Activated CD8-positive, alpha-beta T cell treated with anti-CD3 and anti-CD28 coated beads for 36 hours (primary cell): ENCODE measurements around the gene PSMA1. TPM values are rescaled to one million over a fixed set of nuclear protein-coding genes. Genes with fewer than 3 reads are reported as not detected.

Source experiments
- ATAC-seq: fragments of 200-7000 bp; cut with Tn5 transposase; one replicate; pipeline ENCODE4 v1.10.0; 2021; ENCODE audit warnings: mild to moderate bottlenecking, moderate library complexity
- CTCF ChIA-PET: fragments of 350-600 bp; sonication (Branson Sonifier 250); formaldehyde crosslinking; loops from one replicate; lab custom pipeline; 2021; ENCODE audit warnings: antibody characterized with exemption; lab: Charles Lee
- POLR2A ChIA-PET: fragments of 350-600 bp; sonication (Branson Sonifier 250); formaldehyde crosslinking; loops from one replicate; lab custom pipeline; 2021; ENCODE audit warnings: antibody characterized with exemption; lab: Charles Lee
- DNase-seq: peaks from one replicate; pipeline ENCODE4 v3.0.0-alpha.2; 2020
- H3K27ac Mint-ChIP-seq: one replicate; pipeline ENCODE4 v1.8.0; 2021; ENCODE audit warnings: mild to moderate bottlenecking, mixed read lengths
- H3K27me3 Mint-ChIP-seq: one replicate; pipeline ENCODE4 v1.8.0; 2021; ENCODE audit warnings: mixed read lengths
- H3K36me3 Mint-ChIP-seq: one replicate; pipeline ENCODE4 v1.8.0; 2021; ENCODE audit warnings: low read depth, mixed read lengths
- H3K4me1 Mint-ChIP-seq: one replicate; pipeline ENCODE4 v1.8.0; 2021; ENCODE audit warnings: low read depth, mixed read lengths
- H3K4me3 Mint-ChIP-seq: one replicate; pipeline ENCODE4 v1.8.0; 2021; ENCODE audit warnings: mild to moderate bottlenecking, moderate library complexity, mixed read lengths
- H3K9me3 Mint-ChIP-seq: one replicate; pipeline ENCODE4 v1.8.0; 2021; ENCODE audit warnings: mixed read lengths
- CTCF ChIP-seq: fragments of 200-600 bp; IDR thresholded peaks from one replicate; pipeline ENCODE4 v1.8.0; 2022; ENCODE audit warnings: antibody characterized with exemption, mild to moderate bottlenecking
- intact Hi-C: fragments of 100-400 bp; cut with micrococcal nuclease; formaldehyde crosslinking; loops from one replicate; pipeline ENCODE4 v1.10.0; 2022
- total RNA-seq, 2 experiments: library from RNA; stranded (reverse); gene quantifications; one replicate each; pipeline ENCODE4 v1.2.3, GENCODE V29; 2021

The PSMA1 gene
- total RNA-seq, 2 experiments from 2014 or later = 329 to 338 TPM

GRCh38 chr11:14463623-14464022 lies 56.6 kb downstream of the PSMA1 start:
- ChIA-PET POLR2A (interaction anchor here (1.0 kb wide), 1 partner anchor 36 kb away, joined by 5 read pairs; the partner anchor contains the start of gene COPB1), CTCF (interaction anchor here (1.1 to 2.8 kb wide), 4 partner anchors 9 to 174 kb away, joined by 4 to 29 read pairs (median 5); no protein-coding TSS in a partner anchor)
- ATAC-seq = no peak

GRCh38 chr11:14460147-14460546 lies 60.0 kb downstream of the PSMA1 start:
- intact Hi-C loops = no loop called here
- no peaks in the 10 kb centered on the region for H3K9me3 Mint-ChIP-seq
- ATAC-seq = no peak
- H3K4me3 Mint-ChIP-seq = no peak overlapping the region
- DNase-seq = no peak
- no peaks in the 10 kb centered on the region for H3K4me1 Mint-ChIP-seq
- ChIA-PET POLR2A (interaction anchor here (0.7 to 1.0 kb wide), 2 partner anchors 8 to 54 kb away, joined by 3 read pairs; no protein-coding TSS in a partner anchor), CTCF (interaction anchor here (1.8 kb wide), 1 partner anchor 159 kb away, joined by 9 read pairs; no protein-coding TSS in a partner anchor)
- TF ChIP-seq CTCF = no peak
- H3K36me3 Mint-ChIP-seq = peaks cover 23% of the 10 kb centered on the region
- H3K27me3 Mint-ChIP-seq = no peaks in the 10 kb centered on the region
- no peak overlapping the region for H3K27ac Mint-ChIP-seq

More at GRCh38 chr11:14463623-14464022, 56.6 kb downstream of the PSMA1 start:
- no peaks in the 10 kb centered on the region for H3K9me3 Mint-ChIP-seq
- peaks cover 34% of the 10 kb centered on the region for H3K36me3 Mint-ChIP-seq
- peaks cover 11% of the 10 kb centered on the region for H3K4me1 Mint-ChIP-seq
- no peak for DNase-seq
- no peak for TF ChIP-seq CTCF
- no peak overlapping the region for H3K4me3 Mint-ChIP-seq
- intact Hi-C loops = no loop called here
- H3K27me3 Mint-ChIP-seq = no peaks in the 10 kb centered on the region
- H3K27ac Mint-ChIP-seq = no peak overlapping the region

- CTCF ChIA-PET = interaction anchor here (8.2 kb wide), 1 partner anchor 156 kb away, joined by 128 read pairs; no protein-coding TSS in a partner anchor
- Mint-ChIP-seq H3K9me3 (no peaks in the 10 kb centered on the region), H3K27me3 (no peaks in the 10 kb centered on the region), H3K4me1 (no peaks in the 10 kb centered on the region), H3K4me3 (no peak overlapping the region), H3K36me3 (peaks cover 25% of the 10 kb centered on the region), H3K27ac (no peak overlapping the region)
- POLR2A ChIA-PET = no interaction called here
- ATAC-seq = no peak
- no peak for DNase-seq
- no peak for TF ChIP-seq CTCF
- intact Hi-C loops = loop anchor here (10.0 kb wide), 1 partner anchor 84 kb away; no protein-coding TSS in a partner anchor
These were observed 61.8 kb downstream of the PSMA1 start for GRCh38 chr11:14458377-14458776.

GRCh38 chr11:14455648-14456430 lies 64.3 kb downstream of the PSMA1 start:
- Mint-ChIP-seq H3K9me3 (no peaks in the 10 kb centered on the region), H3K27me3 (no peaks in the 10 kb centered on the region), H3K36me3 (peaks cover 21% of the 10 kb centered on the region), H3K4me1 (peaks cover 6% of the 10 kb centered on the region), H3K27ac (peak overlapping the region; percentile 20), H3K4me3 (no peak overlapping the region)
- DNase-seq = no peak
- CTCF ChIA-PET = interaction anchor here (0.5 to 8.2 kb wide), 50 partner anchors 9 to 683 kb away, joined by 3 to 128 read pairs (median 4); partner anchors contain the start of gene COPB1
- ATAC-seq = no peak
- no peak for TF ChIP-seq CTCF
- intact Hi-C loops = loop anchor here (2.0 to 10.0 kb wide), 2 partner anchors 81 to 155 kb away; no protein-coding TSS in a partner anchor
- POLR2A ChIA-PET = interaction anchor here (0.7 to 1.2 kb wide), 3 partner anchors 13 to 122 kb away, joined by 3 to 4 read pairs (median 3); partner anchors contain the start of gene COPB1

Other genes with a start within 250 kb of the PSMA1 start
- 10 to 100 TPM; 87.9 to 92.0 TPM for gene RRAS2, start 161.2 kb downstream of the PSMA1 start, total RNA-seq
- gene COPB1, start 20.6 kb downstream of the PSMA1 start, total RNA-seq = 10 to 100 TPM; 90.9 to 93.5 TPM
- gene PDE3B, start 123.4 kb upstream of the PSMA1 start, total RNA-seq = 10 to 100 TPM; 42.3 to 43.1 TPM